GM23338 (cell line): ENCODE data around the gene NECAP2.

Experiments
- EZH2 ChIP-seq: fragments of 200-600 bp; sonication (generic); IDR thresholded peaks from one replicate; pipeline ENCODE4 v1.8.0; 2017; ENCODE audit warnings: antibody characterized with exemption, mild to moderate bottlenecking, low read depth; ENCODE audit not compliant: unreplicated experiment
- EZH2phosphoT487 ChIP-seq: fragments of 200-600 bp; sonication (generic); IDR thresholded peaks from one replicate; pipeline ENCODE4 v1.8.1; 2018; ENCODE audit warnings: antibody characterized with exemption; ENCODE audit not compliant: unreplicated experiment
- POLR2AphosphoS5 ChIP-seq: IDR thresholded peaks from 2 replicates; pipeline ENCODE4 v1.6.1; 2016; ENCODE audit warnings: antibody characterized with exemption, low read depth
- ZNF114 ChIP-seq: fragments of 250-450 bp; sonication (Bioruptor Pico); IDR thresholded peaks from 2 replicates; pipeline ENCODE4 v1.5.0; 2020; ENCODE audit warnings: mild to moderate bottlenecking, moderate library complexity
- TF ChIP-seq, protein P1 (sequence below), 2 experiments: fragments of 200-600 bp in 1 of 2; sonication (generic) in 1 of 2; conservative IDR thresholded peaks; 2 replicates each; pipeline versions ENCODE4 v1.5.1 to v1.6.1; 2016 to 2017; ENCODE audit warnings: antibody characterized with exemption in 2 of 2, low read depth in 2 of 2, mild to moderate bottlenecking in 2 of 2, moderate library complexity in 1 of 2

- TF ChIP-seq, protein P1, sequence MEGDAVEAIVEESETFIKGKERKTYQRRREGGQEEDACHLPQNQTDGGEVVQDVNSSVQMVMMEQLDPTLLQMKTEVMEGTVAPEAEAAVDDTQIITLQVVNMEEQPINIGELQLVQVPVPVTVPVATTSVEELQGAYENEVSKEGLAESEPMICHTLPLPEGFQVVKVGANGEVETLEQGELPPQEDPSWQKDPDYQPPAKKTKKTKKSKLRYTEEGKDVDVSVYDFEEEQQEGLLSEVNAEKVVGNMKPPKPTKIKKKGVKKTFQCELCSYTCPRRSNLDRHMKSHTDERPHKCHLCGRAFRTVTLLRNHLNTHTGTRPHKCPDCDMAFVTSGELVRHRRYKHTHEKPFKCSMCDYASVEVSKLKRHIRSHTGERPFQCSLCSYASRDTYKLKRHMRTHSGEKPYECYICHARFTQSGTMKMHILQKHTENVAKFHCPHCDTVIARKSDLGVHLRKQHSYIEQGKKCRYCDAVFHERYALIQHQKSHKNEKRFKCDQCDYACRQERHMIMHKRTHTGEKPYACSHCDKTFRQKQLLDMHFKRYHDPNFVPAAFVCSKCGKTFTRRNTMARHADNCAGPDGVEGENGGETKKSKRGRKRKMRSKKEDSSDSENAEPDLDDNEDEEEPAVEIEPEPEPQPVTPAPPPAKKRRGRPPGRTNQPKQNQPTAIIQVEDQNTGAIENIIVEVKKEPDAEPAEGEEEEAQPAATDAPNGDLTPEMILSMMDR (conservative IDR thresholded peaks at IDR 0.05; ENCODE audit: low read depth in 2 of 2): no peak
- TF ChIP-seq EZH2 (no peak), POLR2AphosphoS5 (no peak), EZH2phosphoT487 (no peak), ZNF114 (CRISPR knock-in tag) (no peak)
Measured at GRCh38 chr1:16503494-16503893, 63.0 kb downstream of the NECAP2 start.
